Natural killer cell (primary cell): ENCODE data around the gene ANKS3. TPM values are rescaled to one million over a fixed set of nuclear protein-coding genes. Genes with fewer than 3 reads are reported as not detected.
A peak's percentile ranks its signal among the peaks of the same experiment; 100 is the strongest.

ENCODE experiments used
- ATAC-seq, 3 donors: fragments of 150-1000 bp in 2 of 3; fragments of 200-7000 bp in 1 of 3; cut with Tn5 transposase; 1 replicate in 1 of 3; 2 replicates in 2 of 3; pipeline ENCODE4 v1.10.0; 2021; ENCODE audit warnings: mild to moderate bottlenecking in 2 of 3, moderate library complexity in 2 of 3
- DNase-seq, 2 donors: peaks; one replicate each; pipeline versions ENCODE4 v3.0.0 to v3.0.0-alpha.2; 2013 to 2021; ENCODE audit warnings: mixed read lengths in 1 of 2
- H3K27ac ChIP-seq: one replicate; pipeline ENCODE4 v1.5.1; 2013; ENCODE audit warnings: mild to moderate bottlenecking, low read length
- H3K27me3 ChIP-seq: one replicate; pipeline ENCODE4 v1.6.1; 2013; ENCODE audit warnings: low read length; ENCODE audit not compliant: control insufficient read depth, insufficient read depth
- H3K36me3 ChIP-seq: one replicate; pipeline ENCODE4 v1.6.1; 2013; ENCODE audit warnings: low read length; ENCODE audit not compliant: control insufficient read depth, insufficient read depth
- H3K4me1 ChIP-seq: one replicate; pipeline ENCODE4 v1.6.1; 2013; ENCODE audit warnings: low read length; ENCODE audit not compliant: control insufficient read depth, insufficient read depth
- H3K4me3 ChIP-seq: one replicate; pipeline ENCODE4 v1.5.1; 2013; ENCODE audit warnings: low read length
- H3K9me3 ChIP-seq: one replicate; pipeline ENCODE4 v1.6.1; 2013; ENCODE audit warnings: low read length; ENCODE audit not compliant: control insufficient read depth, insufficient read depth
- H3K27ac Mint-ChIP-seq, 2 donors: one replicate each; pipeline ENCODE4 v1.8.0; 2022; ENCODE audit warnings: mild to moderate bottlenecking in 2 of 2, mixed read lengths in 2 of 2, moderate library complexity in 1 of 2
- H3K27me3 Mint-ChIP-seq, 2 donors: one replicate each; pipeline ENCODE4 v1.8.0; 2022; ENCODE audit warnings: low read depth in 2 of 2, mixed read lengths in 2 of 2
- H3K36me3 Mint-ChIP-seq: one replicate; pipeline ENCODE4 v1.8.0; 2022; ENCODE audit warnings: mixed read lengths
- H3K4me1 Mint-ChIP-seq, 2 donors: one replicate each; pipeline ENCODE4 v1.8.0; 2022; ENCODE audit warnings: mixed read lengths in 2 of 2
- H3K4me3 Mint-ChIP-seq: one replicate; pipeline ENCODE4 v1.8.0; 2022; ENCODE audit warnings: mild to moderate bottlenecking, moderate library complexity, mixed read lengths
- H3K9me3 Mint-ChIP-seq, 2 donors: one replicate each; pipeline ENCODE4 v1.8.0; 2022; ENCODE audit warnings: mixed read lengths in 2 of 2
- WGBS: methylation state at CpG from one replicate; pipeline ENCODE4 v1.1.7; 2013; ENCODE audit warnings: missing lambda C conversion rate; ENCODE audit not compliant: insufficient coverage; 5-methylcytosine and 5-hydroxymethylcytosine counted together
- intact Hi-C: fragments of 100-400 bp; cut with micrococcal nuclease; formaldehyde crosslinking; loops from one replicate; pipeline ENCODE4 v1.14.2; 2022
- total RNA-seq, 4 donors: library from RNA; stranded (reverse); fragments of 120-200 nt in 1 of 4; gene quantifications; one replicate each; pipeline versions ENCODE4 v1.2.3 to v1.2.4, GENCODE V29; 2013 to 2022
- TF ChIP-seq, protein P1 (sequence below): fragments of 200-600 bp; IDR thresholded peaks from one replicate; pipeline ENCODE4 v1.8.0; 2022; ENCODE audit warnings: antibody characterized with exemption

ANKS3 gene
- total RNA-seq, 3 donors from 2014 or later (not counting 1 experiment from before 2014, with no cell fraction given): 19.7 to 20.8 (median 20.5) TPM

- Mint-ChIP-seq H3K4me1 (peaks cover 30 to 34% of the 10 kb centered on the region in 2 donors), H3K27ac (peak overlapping the region; percentile 86 to 88), H3K27me3 (no peaks in the 10 kb centered on the region), H3K4me3 (peak overlapping the region; percentile 92), H3K9me3 (no peaks in the 10 kb centered on the region), H3K36me3 (no peaks in the 10 kb centered on the region)
- H3K36me3 ChIP-seq: peaks cover 3% of the 10 kb centered on the region
- DNase-seq (peak; percentile 68 to 91), ATAC-seq (peak; percentile 59 to 68 (median 65))
- WGBS: 6% methylated on average over 48 of the region's 48 CpGs
- H3K27ac ChIP-seq: peak overlapping the region; percentile 73
- no peaks in the 10 kb centered on the region for H3K9me3 ChIP-seq
- H3K4me1 ChIP-seq: peaks cover 38% of the 10 kb centered on the region
- H3K4me3 ChIP-seq: peak overlapping the region; percentile 69
- TF ChIP-seq, protein P1, sequence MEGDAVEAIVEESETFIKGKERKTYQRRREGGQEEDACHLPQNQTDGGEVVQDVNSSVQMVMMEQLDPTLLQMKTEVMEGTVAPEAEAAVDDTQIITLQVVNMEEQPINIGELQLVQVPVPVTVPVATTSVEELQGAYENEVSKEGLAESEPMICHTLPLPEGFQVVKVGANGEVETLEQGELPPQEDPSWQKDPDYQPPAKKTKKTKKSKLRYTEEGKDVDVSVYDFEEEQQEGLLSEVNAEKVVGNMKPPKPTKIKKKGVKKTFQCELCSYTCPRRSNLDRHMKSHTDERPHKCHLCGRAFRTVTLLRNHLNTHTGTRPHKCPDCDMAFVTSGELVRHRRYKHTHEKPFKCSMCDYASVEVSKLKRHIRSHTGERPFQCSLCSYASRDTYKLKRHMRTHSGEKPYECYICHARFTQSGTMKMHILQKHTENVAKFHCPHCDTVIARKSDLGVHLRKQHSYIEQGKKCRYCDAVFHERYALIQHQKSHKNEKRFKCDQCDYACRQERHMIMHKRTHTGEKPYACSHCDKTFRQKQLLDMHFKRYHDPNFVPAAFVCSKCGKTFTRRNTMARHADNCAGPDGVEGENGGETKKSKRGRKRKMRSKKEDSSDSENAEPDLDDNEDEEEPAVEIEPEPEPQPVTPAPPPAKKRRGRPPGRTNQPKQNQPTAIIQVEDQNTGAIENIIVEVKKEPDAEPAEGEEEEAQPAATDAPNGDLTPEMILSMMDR: no peak
- intact Hi-C loops: loop anchor here (1.0 to 5.0 kb wide), 4 partner anchors 34 to 516 kb away; partner anchors contain the start of genes ANKS3, DNAAF8, GLYR1 and UBN1
- no peaks in the 10 kb centered on the region for H3K27me3 ChIP-seq
These were observed 34.7 kb upstream of the ANKS3 start for GRCh38 chr16:4768549-4769305.

DNA sequence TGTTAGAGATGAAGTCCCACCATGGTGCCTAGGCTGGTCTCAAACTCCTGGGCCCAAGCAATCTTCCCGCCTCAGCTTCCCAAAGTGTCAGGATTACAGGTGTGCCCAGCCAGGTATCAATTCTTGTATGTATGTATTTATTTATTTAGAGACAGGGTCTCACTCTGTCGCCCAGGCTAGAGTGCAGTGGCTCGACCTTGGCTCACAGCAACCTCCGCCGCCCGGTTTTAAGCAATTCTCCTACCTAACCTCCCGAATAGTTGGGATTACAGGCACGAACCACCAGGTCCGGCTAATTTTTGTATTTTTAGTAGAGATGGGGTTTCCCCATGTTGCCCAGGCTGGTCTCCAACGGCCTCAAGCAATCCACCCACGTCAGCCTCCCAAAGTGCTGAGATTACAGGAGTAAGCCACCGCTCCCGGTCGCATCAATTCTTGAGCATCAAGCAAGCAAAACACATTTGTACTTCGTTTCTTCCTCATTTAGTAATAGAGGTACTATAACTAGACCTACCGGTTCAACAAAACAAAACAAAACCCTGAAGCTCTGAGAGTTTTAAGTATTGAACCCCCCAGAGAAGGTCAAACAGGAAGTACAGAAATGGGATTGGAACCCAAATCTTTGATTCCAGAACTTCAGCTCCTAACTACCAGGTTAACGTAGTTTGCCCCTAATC, 33.9 kb upstream of the ANKS3 start:
- Histone ChIP-seq H3K4me3 (peak overlapping the region; percentile 69), H3K36me3 (peaks cover 8% of the 10 kb centered on the region), H3K4me1 (peaks cover 38% of the 10 kb centered on the region), H3K9me3 (no peaks in the 10 kb centered on the region), H3K27ac (peak overlapping the region; percentile 73), H3K27me3 (no peaks in the 10 kb centered on the region)
- Mint-ChIP-seq H3K27ac (peak overlapping the region; percentile 86 to 88), H3K9me3 (no peaks in the 10 kb centered on the region), H3K27me3 (no peaks in the 10 kb centered on the region), H3K4me3 (peak overlapping the region; percentile 92), H3K36me3 (no peaks in the 10 kb centered on the region), H3K4me1 (peaks cover 30 to 34% of the 10 kb centered on the region in 2 donors)
- TF ChIP-seq, protein P1: no peak
- DNase-seq (peak in 1 of 2 donors; percentile 48), ATAC-seq (no peak)
- intact Hi-C loops: loop anchor here (1.0 to 5.0 kb wide), 4 partner anchors 33 to 516 kb away; partner anchors contain the start of genes ANKS3, DNAAF8, GLYR1 and UBN1
- 34% methylated on average over 14 of the region's 17 CpGs for WGBS

GRCh38 chr16:4766875-4767628, 33.0 kb upstream of the ANKS3 start, which contains the start of gene ZNF500:
ZNF500 (minus strand) TSS chr16:4767162; CDS start chr16:4765978, 1,184 bp downstream.
- intact Hi-C loops: loop anchor here (5.0 kb wide), 2 partner anchors 80 to 515 kb away; partner anchors contain the start of genes GLYR1 and UBN1
- ATAC-seq: peak; percentile 93 to 97 (median 97)
- Histone ChIP-seq H3K27me3 (no peaks in the 10 kb centered on the region), H3K27ac (peak within 1 kb of the TSS; percentile 73), H3K9me3 (no peaks in the 10 kb centered on the region), H3K4me3 (peak within 1 kb of the TSS; percentile 69), H3K36me3 (peaks cover 11% of the 10 kb centered on the region), H3K4me1 (peaks cover 38% of the 10 kb centered on the region)
- Mint-ChIP-seq H3K4me1 (peaks cover 30 to 34% of the 10 kb centered on the region in 2 donors), H3K9me3 (no peaks in the 10 kb centered on the region), H3K27ac (peak within 1 kb of the TSS; percentile 86 to 88), H3K4me3 (peak within 1 kb of the TSS; percentile 92), H3K36me3 (no peaks in the 10 kb centered on the region), H3K27me3 (no peaks in the 10 kb centered on the region)
- 2% methylated on average over 72 of the region's 72 CpGs for WGBS
- TF ChIP-seq, protein P1: no peak
- peak; percentile 95 to 96 for DNase-seq
